Hippocampal formation (tissue), 2 donors: ENCODE data around the gene CIBAR2.

Experiments
- DNase-seq, 2 donors: peaks; one replicate each; lab custom pipeline; 2025; lab: John Stamatoyannopoulos, UW

The CIBAR2 gene

DNA sequence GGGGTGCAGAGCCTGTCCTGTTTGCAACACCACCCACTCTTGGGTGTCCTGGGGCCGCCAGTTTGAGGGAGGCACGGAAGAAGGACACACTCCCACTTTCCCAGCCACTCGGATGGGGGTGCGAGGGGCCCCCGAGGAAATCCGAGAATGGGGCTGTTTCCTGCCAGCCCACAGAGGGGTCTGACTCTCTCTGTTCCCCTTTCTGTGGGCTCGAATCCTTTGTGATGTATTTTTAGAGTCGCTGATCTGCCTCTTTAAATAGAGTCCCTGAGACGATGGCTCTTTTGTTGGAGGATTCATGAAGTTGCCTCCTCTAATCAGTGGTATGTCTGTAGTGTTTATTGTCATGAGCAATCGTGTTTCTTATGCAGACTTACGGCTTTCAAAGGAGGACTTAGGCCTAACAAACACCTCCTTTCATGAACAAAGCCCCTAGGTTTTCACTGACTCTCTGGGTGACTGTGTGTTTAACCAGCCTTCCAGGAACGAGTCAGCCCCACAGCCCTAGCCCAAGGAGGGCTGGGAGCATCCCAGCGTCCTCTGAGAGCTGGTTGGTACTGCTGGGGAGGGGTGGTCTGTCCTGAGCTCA, 29.1 kb downstream of the CIBAR2 start:
- DNase-seq = no peak

DNA sequence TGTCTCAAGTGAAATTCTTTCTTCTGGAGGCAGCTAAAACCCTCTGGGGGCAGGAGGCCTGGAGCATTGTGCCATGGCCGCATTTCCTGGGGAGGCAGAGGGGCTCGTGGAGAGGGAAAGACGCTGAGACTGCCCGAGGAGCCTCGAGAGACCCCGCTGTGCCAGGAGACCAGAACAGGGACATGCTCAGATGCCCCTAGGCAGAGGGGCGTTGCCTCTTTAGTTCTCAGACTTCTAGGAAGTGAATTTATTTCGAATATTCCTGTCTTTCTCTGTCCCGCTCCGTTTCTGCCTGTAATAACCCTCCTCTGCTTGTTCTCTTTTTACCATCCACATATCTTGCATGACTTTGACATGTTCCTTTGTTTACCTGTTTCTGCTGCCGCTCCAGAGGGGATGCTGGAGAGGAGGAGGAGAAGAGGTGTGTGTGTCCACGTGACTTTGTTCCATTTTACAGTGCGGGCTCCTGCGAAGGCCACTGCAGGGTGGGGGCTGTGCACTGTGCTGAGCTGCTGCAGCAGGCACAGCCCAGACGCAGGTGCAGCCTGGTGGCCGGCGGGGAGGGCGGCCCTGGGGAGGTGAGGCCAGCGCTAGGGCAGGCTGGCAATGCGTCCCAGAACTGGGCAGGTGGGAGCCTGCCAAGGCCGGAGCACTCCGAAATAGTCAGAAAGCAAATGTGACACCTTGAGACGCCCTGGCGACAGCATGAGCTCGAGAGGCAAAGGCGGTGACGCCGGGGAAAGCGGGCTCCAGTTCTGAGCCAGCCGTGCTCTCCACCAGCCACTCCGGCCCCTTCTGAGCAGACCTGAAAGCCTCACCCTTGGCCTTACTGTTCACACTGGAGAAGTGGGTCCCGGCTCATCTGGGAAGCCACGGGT, 29.9 kb downstream of the CIBAR2 start:
- no peak for DNase-seq

DNA sequence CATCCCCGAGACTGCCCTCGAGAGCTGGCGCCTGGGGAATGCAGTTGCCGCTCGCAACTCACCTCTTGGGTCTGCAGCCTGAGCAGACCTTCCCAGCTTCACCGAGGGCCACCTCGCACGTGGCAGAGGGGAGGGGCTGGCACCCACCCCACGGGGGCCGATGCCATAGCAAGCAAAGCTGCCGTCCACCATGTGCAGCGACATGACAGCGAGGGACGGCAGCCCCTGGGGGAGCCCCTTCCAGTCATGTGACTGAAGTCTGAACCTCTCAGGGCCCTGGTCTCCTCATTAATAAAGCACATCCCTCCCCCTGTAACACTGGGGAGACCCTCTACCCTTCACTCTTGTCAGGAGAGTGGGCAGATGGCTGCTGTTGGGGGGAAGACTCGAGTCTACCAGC, 30.5 kb downstream of the CIBAR2 start:
- no peak for DNase-seq

DNA sequence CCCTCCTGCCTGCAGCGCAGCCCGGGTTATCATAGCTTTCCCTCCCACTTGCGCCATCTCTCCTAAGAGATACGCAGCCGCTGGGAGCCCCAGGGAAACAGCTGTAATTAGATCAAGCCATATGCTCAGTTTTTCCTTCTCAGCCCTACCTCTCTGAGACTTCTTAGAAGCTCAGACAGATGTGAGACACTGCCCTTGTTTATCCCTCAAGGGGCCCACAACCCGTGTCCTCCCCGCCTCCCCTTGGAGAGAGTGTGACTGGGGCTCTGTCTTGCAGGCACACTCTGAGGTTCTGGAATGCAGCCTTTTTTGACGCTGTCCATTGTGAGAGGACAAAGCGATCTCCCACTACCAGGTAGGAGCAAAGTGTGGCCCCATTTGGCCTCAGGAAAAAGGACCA, 31.2 kb downstream of the CIBAR2 start:
- DNase-seq = no peak

DNA sequence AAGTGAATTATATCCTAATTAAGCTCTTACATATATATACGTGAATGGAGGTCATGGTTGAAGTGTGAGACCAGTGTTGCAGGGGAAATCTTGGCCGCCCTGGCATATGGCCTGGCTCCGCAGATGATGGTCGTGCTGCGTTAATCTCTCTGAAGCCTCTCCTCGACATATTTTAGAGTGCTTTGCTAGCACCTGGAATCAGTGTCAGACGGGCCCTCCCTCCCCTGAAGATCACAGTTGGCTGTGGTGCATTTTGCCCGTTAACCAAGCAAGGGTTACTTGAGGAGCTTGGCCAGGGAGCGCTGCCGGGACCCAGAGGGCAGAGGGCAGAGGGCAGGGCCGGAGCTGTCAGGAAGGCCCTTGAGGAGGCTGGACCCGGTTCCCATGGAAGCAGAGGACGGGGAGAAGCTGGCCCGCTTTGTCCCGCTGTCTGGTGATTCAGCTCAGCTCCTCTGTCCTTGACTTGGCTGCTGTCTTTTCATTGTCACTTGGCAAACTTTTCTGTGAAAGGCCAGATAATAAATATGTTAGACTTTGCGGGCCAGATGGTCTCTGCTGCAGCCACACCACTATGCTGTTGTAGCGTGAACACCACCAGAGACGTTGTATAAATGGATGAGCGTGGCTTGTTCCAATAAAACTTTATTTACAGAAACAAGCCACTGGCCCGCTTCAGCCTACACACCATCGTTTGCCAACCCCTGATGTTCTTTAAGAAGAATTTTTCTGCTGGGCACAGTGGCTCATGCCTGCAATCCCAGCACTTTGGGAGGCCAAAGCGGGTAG, 32.3 kb downstream of the CIBAR2 start:
- no peak for DNase-seq

DNA sequence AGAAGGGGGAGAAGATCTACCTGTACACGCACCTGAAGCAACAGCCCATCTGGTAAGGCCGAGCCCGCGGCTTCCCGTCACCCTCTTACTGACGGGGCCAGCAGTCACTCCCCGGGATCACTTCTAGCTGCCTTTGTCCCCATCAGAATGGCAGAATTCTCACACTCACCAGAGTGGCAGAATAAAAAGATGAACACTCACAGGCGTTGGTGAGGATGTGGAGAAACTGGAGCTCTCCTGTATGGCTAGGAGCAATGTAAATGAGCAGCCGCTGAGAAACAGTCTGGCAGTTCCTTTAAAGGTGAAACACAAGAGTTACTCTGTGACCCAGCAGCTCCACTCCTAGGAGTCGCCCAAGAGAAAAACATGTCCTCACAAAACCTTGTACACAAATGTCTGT, 33.3 kb downstream of the CIBAR2 start:
- no peak for DNase-seq

DNA sequence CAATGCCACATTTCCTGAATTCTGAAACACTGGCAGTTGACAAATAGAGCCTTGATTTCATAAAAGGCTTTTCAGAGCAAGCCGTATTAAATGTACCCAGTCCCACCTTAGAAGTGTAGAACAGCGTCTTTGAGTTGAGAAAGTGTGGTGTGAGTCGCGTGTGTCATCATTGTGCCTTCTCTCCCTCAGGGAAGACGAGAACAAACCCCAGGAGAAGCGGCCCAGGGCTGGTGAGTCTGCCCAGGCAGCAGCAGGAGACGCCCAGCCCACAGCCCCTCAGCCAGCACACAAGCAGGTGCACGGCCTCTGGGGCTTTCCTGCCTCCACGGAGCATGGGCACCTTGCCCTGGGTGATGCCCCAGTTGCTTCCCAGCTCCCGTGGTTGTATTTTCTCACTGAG, 34.0 kb downstream of the CIBAR2 start:
- DNase-seq = no peak

DNA sequence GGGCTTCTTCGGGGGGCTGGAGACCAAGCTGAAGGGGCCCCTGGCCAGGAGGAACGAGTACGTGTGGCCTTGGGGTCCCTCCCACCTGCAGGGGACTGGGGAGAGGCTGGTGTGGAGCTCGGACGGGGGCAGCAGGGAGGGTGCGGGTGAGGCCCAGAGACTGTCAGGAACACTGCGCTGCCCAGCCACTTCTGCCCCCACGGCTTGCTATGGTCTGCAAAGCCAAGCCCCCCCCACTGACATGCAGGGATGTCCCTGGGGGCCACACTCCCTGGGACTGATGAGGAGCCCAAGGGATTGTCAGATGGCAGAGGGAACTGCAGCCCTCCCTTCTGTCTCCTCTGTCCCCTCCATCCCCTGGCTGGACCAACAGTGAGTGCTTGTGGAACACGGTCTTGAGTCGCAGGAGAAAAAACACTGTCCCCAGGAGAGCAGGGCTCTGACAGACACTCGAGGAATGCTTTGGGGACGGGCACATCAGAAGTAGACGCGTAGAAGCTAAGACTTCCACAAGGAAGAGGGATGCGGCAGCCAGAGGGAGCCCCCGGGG, 34.6 kb downstream of the CIBAR2 start:
- no peak for DNase-seq

DNA sequence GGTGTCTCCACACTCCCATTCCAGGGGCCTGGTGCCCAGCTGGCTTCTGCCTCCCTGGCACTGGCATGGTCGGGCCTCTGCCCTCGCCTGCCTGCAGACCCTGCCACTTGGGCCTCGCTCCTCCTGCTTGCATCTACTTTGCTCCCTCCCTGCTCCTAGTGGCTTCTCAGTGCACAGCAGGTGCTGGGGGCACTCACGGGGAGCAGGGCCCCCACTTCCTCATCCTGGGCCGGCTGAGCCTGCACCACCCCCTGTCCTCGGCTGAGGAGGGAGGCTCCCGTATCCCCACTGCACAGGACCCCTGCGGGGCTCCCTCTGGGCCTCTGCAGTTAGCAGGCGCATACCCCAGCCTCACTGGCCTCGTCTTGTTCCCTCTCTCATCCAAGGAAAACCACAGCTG, 35.2 kb downstream of the CIBAR2 start:
- no peak for DNase-seq

DNA sequence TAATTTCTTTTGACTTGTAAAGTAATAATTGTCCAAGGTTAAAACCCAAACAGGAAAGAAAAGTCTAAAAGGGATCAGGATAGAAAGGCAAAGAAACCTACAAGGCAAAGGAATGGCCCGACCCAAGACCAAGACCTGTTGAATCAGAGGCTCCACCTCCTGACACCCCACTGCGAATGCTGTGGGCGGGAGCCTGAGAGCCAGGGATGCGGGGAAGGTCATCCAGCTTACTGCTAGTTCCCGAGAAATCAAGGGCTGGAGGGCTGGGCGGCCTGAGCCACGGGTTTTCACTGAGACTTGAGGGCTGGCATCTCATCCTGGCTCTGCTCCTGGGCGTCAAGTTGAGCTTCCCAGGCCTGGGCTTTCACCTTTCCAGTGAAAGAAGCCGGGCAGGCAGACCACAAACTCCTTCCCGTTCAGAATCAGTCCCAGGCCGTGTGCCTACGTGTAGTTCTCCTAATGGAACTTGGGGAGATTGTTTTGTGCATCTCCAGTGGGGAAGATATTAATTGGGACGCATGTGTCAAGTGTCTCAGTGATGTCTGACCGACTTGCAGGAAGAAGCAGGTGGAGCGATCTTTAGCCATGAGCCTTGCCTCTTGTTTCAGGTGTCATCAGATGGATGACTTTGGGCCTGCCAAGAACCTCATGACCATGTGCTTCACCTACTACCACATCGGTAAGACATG, 36.9 kb downstream of the CIBAR2 start:
- DNase-seq = no peak

DNA sequence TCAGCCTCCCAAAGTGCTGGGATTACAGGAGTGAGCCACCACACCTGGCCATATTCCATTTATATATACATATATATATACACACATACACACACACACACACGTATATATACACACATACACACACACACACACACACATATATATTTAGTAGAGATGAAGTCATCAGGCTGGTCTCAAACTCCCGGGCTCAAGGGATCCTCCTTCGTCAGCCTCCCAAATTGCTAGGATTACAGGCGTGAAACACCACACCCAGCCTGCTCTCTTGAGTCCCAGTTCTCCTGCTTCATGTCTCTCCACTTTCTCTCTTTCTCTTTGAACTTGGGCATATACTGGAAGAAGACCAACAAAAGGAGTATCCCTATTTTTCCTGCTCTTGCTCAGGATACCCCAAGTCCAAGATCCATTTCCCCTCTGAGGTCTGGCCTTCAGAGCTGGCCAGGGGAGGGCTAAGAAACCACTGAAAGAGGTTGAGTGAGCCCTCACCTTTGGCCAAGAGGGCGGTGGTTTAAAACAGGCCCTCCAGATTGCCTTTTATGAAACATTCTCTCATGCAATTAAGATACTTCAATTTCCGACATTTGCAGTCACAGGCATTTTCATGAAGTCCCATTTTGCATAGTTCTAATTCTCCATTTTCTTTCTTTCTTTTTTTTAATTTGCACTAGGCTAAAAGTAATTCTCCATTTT, 37.9 kb downstream of the CIBAR2 start:
- no peak for DNase-seq

DNA sequence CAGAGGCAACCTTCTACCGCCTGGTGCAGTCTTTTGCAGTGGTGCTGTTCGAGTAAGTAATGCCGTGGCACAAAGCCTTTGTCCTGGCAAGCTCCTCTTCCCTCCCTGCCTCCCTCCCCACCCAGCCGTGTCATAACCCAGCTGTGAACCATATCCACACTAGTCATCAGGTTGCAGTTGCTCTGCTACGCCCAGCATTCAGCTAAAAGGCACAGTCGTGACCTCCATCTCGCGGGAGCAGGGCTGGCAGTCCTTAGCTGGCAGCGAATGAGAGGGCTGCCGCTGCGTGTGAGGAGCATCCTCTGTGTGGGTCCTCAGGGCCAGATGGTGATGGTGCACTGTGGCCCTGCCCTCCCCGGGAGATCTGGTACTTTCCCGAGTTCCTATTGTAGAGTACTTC, 39.3 kb downstream of the CIBAR2 start:
- DNase-seq = no peak

DNA sequence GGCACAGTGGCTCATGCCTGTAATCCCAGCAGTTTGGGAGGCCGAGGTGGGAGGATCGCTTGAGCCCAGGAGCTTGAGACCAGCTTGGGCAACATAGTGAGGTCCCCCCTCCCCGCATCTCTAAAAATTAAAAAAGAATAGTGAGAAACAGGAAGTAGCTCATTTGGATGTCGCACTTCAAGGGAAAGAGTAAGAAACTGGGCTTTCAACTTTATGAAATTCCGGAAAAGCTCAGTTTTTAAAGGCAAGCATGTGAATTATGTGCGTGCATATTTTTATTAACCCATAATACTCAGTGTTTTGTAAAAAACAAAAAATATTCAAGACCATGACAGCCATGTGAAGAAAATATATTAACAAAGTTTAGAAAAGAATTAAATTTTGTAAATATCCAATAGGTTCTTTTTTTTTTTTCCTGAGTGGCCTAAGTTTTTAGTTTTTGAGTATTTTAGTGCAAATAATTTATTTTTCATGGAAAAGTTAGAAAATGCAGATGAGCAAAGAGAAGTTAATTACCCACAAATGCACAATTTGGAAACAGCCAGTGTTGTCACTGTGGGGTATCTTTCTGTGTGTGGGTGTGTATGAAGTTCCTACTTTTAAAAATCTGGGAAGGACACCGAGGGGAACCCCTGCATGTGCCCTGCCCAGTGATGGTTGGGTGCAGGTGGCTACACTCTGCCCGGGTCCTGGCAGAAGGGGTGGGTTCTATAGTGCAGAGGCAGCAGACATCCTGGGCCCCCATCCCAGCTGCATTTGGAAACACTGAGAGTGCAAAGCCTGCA, 40.0 kb downstream of the CIBAR2 start:
- no peak for DNase-seq

DNA sequence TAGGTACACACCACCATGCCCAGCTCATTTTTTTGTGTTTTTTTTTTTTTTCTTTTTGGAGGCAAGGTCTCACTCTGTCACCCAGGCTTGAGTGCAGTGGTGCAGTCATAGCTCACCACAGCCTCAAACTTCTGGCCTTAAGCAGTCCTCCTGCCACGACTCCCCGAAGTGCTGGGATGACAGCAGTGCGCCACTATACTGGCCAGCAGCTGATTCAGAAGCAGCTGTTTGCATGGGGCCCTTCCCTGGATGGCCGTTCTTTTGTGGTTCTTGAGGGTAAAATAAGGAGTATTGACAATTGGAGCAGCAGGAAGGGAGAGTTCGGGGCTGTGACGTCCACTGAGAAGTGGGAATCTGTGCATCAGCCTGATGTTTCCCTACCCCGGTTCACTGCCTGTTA, 43.1 kb downstream of the CIBAR2 start:
- DNase-seq = no peak

DNA sequence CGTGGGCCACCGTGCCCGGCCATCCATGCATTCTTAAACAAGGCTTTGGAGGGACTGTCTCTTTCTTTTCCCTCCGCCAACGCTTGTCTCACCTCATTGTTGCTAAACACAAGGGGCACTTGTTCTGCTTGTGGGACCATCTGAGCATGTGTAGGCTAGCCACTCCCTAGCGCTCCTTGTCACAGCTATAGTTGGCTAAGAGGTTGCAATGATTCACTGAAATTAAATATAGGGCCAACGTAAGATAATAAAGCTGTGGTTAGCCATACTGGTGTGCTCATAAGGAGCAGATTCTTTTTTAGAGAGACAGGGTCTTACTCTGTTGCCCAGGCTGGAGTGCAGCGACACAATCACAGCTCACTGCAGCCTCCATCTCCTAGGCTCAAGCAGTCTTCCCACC, 43.5 kb downstream of the CIBAR2 start:
- DNase-seq = no peak

DNA sequence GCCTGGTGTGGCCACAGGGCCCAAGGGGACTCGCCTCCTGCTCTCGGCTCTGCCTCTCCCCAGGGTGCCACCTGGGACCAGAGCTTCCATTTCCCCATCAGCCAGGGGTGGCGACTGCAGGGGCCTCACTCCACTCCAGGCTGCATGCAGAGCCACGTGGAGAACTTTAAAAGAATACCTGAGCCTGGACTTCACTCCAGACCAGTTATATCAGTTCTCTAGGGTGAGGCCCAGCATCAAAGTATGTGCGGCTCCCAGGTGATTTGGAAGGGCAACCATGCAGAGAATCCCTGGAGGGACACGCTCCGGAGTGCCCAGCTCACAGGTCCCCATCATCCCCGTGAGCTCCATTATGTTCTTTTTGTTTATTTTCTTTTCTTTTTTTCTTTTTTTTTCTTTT, 44.8 kb downstream of the CIBAR2 start:
- no peak for DNase-seq

DNA sequence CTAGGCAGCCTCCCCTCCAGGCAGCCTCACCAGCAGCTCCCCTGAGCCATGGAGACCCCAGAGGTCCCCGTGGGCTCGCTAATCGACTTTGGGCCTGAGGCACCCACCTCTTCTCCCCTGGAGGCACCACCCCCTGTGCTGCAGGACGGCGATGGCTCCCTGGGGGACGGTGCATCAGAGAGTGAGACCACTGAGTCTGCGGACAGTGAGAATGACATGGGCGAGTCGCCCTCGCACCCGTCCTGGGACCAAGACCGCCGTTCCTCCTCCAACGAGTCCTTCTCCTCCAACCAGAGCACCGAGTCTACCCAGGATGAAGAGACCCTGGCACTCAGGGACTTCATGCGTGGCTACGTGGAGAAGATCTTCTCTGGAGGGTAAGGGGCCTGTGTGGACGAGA, 45.2 kb downstream of the CIBAR2 start:
- DNase-seq = no peak

DNA sequence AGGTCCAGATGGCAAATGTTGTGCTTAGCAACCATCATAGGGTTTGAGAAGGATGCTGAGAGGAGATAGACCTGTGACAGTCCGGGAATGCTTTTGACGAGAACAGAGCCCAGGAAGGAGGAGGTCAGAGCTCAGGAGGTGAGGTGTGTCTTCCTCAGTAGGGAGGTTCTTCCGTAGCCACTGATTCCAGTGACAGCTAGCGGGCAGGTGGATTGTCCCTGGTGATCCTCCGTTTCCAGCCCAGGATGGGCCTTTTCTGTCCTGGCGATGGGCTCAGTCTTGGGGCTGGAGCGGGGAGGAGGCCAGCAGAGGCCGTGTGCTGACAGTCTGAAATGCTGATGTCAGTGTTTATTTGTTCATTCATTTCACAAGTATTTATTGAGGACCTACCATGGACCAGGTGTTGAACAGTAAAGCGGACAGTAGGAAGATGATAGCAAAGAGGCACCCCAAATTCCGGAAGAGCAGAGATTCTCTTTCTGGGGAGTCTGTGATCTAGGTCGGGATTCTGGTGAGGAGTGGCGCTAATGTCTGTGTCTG, 45.9 kb downstream of the CIBAR2 start:
- DNase-seq = no peak

DNA sequence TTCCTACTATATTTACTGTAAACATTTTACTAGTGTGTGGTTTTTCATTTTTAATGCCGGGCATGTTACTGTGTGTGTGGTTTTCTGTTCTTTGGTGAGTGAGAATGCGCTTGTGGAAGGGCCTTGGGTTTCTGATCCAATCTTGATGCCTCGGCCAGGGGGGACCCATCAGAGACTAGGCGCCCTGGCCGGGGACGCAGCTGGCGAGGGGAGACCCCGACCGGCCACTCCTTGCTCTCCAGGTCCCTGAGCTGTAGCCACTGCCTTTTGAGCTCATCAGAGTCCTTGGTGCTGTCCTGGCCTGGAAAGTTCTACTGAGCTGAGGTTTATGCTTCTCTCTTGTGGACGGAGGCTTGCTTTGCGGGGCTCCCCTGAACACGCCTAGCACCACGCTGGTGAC, 47.2 kb downstream of the CIBAR2 start:
- DNase-seq = no peak

DNA sequence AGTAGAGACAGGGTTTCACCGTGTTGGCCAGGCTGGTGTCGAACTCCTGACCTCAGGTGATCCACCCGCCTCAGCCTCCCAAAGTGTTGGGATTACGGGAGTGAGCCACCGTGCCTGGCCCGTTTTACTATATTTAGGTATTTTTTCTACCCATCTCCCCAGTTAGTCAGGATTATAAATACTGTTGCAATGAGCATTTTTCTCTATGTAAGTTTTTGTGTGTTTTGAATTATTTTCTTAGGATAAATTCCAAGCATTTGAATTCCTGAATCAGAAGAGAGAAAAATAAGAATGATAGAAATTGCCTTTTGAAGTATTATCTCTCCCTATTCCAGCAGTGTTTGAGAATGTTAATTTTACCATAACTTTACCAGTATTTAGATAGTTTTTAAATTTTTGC, 48.1 kb downstream of the CIBAR2 start:
- no peak for DNase-seq
